Subcutaneous abdominal adipose tissue (tissue), 5 donors: ENCODE data around the gene NEFH.

Experiments
- H3K27ac ChIP-seq: one replicate; pipeline ENCODE4 v1.7.0; 2013; ENCODE audit warnings: low read depth, mild to moderate bottlenecking, inconsistent platforms, low read length, moderate library complexity
- H3K27me3 ChIP-seq, 5 donors: one replicate each; pipeline ENCODE4 v1.7.0; 2013; ENCODE audit warnings: low read length in 5 of 5, inconsistent platforms in 1 of 5; ENCODE audit not compliant: control insufficient read depth in 5 of 5, insufficient read depth in 4 of 5
- H3K36me3 ChIP-seq, 5 donors: one replicate each; pipeline ENCODE4 v1.7.0; 2013; ENCODE audit warnings: low read length in 5 of 5; ENCODE audit not compliant: control insufficient read depth in 5 of 5, insufficient read depth in 5 of 5
- H3K4me1 ChIP-seq, 5 donors: one replicate each; pipeline ENCODE4 v1.7.0; 2013; ENCODE audit warnings: low read length in 5 of 5, mild to moderate bottlenecking in 3 of 5, moderate library complexity in 1 of 5; ENCODE audit not compliant: control insufficient read depth in 5 of 5, insufficient read depth in 5 of 5
- H3K4me3 ChIP-seq, 5 donors: one replicate each; pipeline ENCODE4 v1.7.0; 2013; ENCODE audit warnings: low read length in 5 of 5, low read depth in 1 of 5
- H3K9ac ChIP-seq, 5 donors: one replicate each; pipeline ENCODE4 v1.7.0; 2013; ENCODE audit warnings: low read length in 5 of 5, mild to moderate bottlenecking in 4 of 5, moderate library complexity in 3 of 5
- H3K9me3 ChIP-seq, 5 donors: one replicate each; pipeline ENCODE4 v1.7.0; 2013; ENCODE audit warnings: low read length in 5 of 5; ENCODE audit not compliant: control insufficient read depth in 5 of 5
- donor health status: healthy.
- donor health status: healthy.
- donor health status: healthy.
- donor health status: healthy.
- donor health status: healthy.

Gene NEFH

DNA sequence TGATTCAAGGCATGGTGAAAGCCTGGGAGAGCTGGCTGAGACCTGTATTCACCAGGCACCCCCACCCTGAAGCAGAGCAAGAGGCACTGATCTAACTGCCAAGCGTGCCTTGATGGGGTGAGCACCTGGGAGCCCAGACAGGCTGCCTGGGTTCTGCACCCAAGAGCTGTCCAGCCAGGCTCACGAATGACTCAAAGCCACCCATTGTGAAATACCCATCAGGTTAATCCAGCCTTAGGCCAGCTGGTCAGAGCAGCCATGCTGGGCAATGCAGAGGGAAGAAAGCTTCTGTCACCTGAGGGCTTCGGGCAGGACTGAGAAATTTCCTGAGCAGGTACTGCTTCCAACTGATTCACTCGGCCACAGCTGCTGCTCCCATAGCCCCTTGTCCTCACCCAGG, 51.4 kb downstream of the NEFH start:
- Histone ChIP-seq H3K9me3 (no peaks in the 10 kb centered on the region), H3K4me1 (no peaks in the 10 kb centered on the region), H3K27ac (no peak overlapping the region), H3K27me3 (no peaks in the 10 kb centered on the region), H3K9ac (no peak overlapping the region), H3K36me3 (peaks cover 33 to 92% (median 75%) of the 10 kb centered on the region in 5 donors), H3K4me3 (no peak overlapping the region)

GRCh38 chr22:29536411-29536810, 56.4 kb downstream of the NEFH start:
- Histone ChIP-seq H3K27ac (no peak overlapping the region), H3K9ac (no peak overlapping the region), H3K4me1 (peaks cover 0 to 3% (median 0%) of the 10 kb centered on the region in 5 donors), H3K27me3 (no peaks in the 10 kb centered on the region), H3K9me3 (no peaks in the 10 kb centered on the region), H3K36me3 (peaks cover 31 to 90% (median 67%) of the 10 kb centered on the region in 5 donors), H3K4me3 (no peak overlapping the region)

- Histone ChIP-seq H3K9ac (no peak overlapping the region), H3K4me1 (peaks cover 0 to 3% (median 0%) of the 10 kb centered on the region in 5 donors), H3K36me3 (peaks cover 22 to 84% (median 64%) of the 10 kb centered on the region in 5 donors), H3K4me3 (no peak overlapping the region), H3K9me3 (no peaks in the 10 kb centered on the region), H3K27ac (no peak overlapping the region), H3K27me3 (no peaks in the 10 kb centered on the region)
Measured at GRCh38 chr22:29539105-29539504, 59.1 kb downstream of the NEFH start.
